Measurements from ENCODE around the gene CADM2.
A peak's percentile ranks its signal among the peaks of the same experiment; 100 is the strongest.
"Not testable (repeated sequence)": the region's sequence is repeated elsewhere in the genome, so short reads cannot be mapped to it uniquely, and the experiment has no call there.

The CADM2 gene

GRCh38 chr3:84958495-84959469 is at the start of gene CADM2:
Gene CADM2, plus strand, starts transcription at chr3:84958989.
- DNase-seq (ENCODE audit: low spot score) = peak; percentile 79

GRCh38 chr3:84918592-84918991 is 40.2 kb upstream of the CADM2 start:
- DNase-seq (ENCODE audit: low spot score) = not testable (repeated sequence)

GRCh38 chr3:84922682-84923081 is 36.1 kb upstream of the CADM2 start:
- no peak for DNase-seq (ENCODE audit: low spot score)

GRCh38 chr3:84925571-84925970 is 33.2 kb upstream of the CADM2 start:
- DNase-seq (ENCODE audit: low spot score) = no peak

DNA sequence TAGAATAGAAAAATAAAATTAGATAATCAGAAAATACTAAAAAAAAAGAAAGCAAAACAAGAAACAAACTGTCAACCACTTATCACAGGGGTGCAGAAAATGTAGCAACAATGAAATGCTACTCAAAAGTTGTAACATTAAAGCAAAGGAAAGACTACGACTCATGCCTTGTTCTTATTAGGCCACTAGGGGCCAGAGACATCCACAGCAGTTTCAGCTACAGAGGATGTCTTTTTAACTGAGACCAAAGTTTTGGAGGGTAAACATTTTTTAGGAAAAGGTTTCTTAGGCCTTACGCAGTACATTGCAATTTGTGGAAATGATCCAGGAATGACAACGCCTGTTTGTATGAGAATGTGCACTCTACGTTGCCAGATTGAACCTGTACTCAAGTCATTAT is 15.4 kb upstream of the CADM2 start:
- DNase-seq (ENCODE audit: low spot score) = no peak

GRCh38 chr3:84946240-84946639 is 12.5 kb upstream of the CADM2 start:
- DNase-seq (ENCODE audit: low spot score) = no peak

DNA sequence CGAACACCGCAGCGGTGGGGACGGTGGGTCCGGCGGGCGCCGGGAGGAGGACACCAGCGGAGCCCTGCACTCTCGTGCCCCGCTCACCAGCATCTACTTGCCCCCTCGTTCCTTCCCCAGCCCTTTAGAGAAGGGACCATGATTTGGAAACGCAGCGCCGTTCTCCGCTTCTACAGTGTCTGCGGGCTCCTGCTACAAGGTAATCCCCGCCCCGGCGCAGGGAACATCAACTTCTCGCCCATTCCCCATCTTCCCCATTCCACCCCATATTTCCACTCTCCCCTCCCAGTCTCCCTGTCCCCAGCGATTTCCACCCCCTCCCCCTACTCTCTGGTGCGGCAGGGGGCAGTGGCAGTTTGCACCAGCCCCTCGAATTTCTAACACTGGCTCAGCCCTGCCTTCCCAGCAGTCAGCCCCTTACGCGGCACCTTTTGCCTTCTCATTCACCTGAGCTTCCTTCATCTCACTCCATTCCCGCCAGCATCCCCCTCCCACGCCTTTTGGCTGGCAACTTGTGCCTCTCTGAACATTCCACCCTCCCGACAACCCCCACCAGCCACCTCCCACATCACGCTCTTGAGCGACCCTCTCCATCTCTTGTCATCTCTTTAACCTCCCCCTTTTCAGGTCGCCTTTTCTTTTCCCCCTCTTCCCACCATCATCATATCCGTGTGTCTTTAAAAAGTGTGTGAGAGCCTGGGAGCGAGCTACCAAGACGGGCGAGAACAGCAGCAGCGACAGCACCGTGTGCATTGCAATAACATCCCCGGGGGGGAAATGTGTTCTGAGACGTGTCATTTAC is 882 bp downstream of the CADM2 start:
- no peak for DNase-seq (ENCODE audit: low spot score)

GRCh38 chr3:84960581-84960980 is 1.8 kb downstream of the CADM2 start:
- DNase-seq (ENCODE audit: low spot score) = no peak

DNA sequence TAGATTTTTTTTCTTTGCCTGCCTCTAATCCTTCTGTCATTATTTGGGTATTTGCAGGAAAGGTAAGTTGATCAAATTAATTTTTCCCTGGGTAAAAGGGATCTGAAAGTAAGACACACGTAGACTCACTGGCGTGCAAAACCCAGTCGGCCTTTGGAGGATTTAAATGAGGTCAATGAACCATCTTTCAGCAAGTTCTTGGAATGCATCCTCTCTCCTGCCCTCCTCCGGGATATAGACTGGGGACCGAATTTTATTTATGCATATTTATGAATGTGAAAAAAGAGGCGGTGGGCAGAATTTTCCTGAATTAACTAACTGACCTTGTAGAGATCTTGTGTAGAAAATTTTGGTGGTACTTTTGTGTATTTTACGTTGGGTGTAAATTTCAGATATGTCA is 2.2 kb downstream of the CADM2 start:
- no peak for DNase-seq (ENCODE audit: low spot score)

DNA sequence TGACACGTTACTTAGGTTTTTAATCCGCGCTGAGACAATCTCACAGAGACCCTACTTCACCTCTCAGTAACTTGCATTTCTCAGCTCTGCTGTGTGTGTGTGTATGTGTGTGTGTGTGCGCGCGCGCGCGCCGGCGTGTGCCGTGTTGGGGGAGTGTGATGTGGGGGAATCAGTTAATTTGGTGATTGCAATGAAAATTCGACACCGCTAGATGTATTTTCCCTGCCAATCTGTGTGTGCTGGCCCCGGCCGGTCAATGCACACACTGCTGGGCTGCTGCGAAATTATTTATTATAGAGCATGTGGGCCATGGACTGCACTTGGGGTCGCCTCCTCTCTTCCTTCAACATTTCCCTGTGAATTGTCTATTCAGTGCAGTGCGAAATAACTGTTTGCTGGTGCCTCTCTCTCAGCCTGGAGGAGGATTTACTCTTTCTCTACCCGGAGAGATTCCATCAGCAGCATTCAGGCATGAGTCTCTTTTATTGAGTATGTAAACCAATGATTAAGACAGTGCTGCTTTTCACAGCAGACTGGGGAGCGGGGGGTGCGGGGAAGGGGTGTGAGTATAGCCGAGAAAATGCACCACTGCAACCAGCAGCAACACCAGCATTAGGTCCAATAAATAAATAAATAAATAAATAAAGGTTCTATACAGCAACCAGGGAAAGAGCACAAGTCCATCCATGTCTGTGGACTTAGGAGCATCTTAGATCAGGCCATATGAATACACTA is 2.9 kb downstream of the CADM2 start:
- DNase-seq (ENCODE audit: low spot score) = no peak

DNA sequence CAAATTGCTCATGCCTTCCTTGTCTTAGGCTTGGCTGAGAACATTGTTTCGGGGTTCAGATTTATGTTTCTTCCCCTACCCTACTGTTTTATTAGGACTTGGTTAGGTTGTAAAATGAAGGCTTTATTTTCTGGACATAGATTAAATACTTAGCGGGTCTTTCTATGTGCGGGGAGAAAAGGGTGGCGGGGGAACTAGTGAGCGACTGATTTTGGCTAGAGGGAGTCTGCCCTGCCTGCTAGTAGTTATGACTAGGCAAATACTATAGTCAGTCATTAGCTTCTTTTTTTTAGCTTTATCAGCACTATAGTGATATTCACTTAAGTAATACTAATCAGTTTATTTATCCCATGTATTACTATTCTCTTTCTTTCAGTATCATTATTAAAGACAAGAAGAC is 3.6 kb downstream of the CADM2 start:
- no peak for DNase-seq (ENCODE audit: low spot score)

DNA sequence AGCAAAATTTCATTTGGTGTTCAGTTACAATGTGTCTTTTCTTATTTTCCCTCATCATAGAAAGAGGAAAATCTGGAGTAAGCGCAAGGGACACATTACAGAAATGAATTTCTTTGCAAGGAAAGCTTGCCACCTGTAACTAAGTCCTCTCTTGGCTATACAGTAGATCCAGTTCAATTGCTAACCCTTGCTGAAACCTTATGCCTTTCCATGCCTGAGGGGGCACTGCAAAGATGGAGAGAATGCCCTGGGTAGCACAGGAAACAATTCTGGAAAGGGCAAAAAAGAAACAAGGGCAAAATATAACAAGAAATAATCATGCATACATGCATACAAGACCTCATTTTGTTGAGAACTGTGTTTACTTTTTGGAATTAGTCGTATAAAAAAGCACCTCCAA is 4.3 kb downstream of the CADM2 start:
- DNase-seq (ENCODE audit: low spot score) = no peak

GRCh38 chr3:84965141-84965540 is 6.4 kb downstream of the CADM2 start:
- no peak for DNase-seq (ENCODE audit: low spot score)

DNA sequence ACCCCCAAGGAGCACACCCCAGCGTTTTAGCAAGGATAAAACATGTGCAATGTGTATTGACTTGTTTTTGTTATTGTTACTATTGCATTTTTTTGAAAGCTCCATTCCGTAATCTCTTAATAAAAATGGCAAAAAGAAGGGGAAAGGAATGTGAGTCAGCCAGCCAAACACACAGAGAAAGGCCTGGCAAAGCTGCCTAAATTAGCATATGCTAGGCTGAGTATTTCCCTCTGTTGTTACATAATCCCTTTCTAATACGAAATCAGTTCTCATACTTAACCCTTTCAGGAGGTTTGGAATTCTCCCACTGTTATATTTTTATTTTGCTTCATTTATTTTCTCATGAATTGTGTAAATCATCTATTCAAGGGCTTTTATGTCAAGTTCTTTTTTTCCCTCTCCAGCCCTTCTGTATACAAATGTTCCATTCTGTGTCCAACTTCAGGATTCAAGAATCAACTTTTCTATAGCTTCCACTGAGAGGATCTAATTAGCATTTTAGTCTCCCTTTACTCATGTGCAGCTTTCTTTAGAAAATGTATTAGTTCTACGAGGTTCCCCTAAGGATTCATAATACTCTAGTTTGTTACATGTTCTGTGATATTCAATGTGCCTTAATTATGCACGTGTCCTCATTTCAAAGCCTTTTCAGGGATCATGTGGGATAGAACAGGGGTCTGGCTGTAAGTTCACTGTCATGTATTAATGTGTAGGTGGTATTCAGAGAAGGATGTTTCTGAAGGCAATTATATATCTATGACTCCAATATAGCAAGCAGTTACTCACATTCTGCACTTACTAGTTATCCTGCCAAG is 9.2 kb downstream of the CADM2 start:
- no peak for DNase-seq (ENCODE audit: low spot score)

DNA sequence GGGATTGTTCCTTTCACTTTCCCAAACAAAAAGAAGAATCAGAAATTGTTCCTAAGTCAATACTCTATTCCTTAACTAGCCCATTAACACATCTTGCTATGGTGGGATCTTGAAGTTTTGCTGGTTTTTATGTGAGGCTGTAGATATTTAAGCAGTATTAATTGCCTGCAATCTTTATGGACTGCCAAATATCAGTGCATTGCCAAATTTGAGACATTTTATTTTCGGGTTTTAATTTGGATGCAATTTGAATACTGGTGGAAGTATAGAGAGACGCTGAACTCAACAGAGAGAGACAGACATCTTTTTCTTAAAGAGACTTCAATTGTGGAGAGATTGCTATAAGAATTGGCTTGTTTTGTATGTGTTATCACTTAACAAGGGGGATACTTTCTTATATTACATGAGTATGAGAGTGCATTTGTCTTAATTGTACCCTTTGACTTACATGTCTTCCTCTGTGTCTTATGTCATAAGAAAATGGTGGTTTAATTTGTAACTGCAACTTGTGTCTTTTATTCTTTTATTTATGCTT is 10.0 kb downstream of the CADM2 start:
- no peak for DNase-seq (ENCODE audit: low spot score)

GRCh38 chr3:84974347-84974746 is 15.6 kb downstream of the CADM2 start:
- no peak for DNase-seq (ENCODE audit: low spot score)

GRCh38 chr3:84977021-84977420 is 18.2 kb downstream of the CADM2 start:
- DNase-seq (ENCODE audit: low spot score) = no peak

GRCh38 chr3:84978843-84979242 is 20.1 kb downstream of the CADM2 start:
- no peak for DNase-seq (ENCODE audit: low spot score)

DNA sequence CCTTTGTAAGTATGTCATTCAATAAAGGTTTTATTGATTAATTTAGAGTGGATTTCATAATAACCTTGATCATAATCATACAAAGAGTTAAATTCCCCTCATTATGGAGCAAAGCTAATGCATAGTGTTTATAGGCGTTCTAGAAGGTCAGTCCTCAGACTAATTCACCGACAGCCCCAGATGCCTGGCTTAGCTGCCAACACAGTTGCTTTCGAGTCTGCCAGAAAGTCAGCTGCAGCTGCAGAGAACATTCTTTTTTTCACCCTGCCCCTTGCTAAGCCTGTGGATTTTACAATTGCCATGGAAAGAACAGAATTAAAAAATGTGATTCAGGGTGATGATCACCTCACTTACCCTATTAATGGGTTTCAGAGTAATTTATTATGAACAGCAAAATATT is 21.2 kb downstream of the CADM2 start:
- DNase-seq (ENCODE audit: low spot score) = no peak

- no peak for DNase-seq (ENCODE audit: low spot score)
These were observed 21.7 kb downstream of the CADM2 start for GRCh38 chr3:84980456-84980855.

- no peak for DNase-seq (ENCODE audit: low spot score)
These were observed 24.7 kb downstream of the CADM2 start for GRCh38 chr3:84983490-84983889.
